ENCODE results near the gene ZNF143. TPM values are rescaled to one million over a fixed set of nuclear protein-coding genes. Genes with fewer than 3 reads are reported as not detected.
A peak's percentile ranks its signal among the peaks of the same experiment; 100 is the strongest.
"Not testable (repeated sequence)": the region's sequence is repeated elsewhere in the genome, so short reads cannot be mapped to it uniquely, and the experiment has no call there.

Gene ZNF143
- total RNA-seq, 3 donors from 2014 or later, result 20.3 to 40.3 (median 23.6) TPM

GRCh38 chr11:9506489-9507276 lies 45.9 kb downstream of the ZNF143 start:
- DNase-seq, result peak in 2 of 3 donors; percentile 71 to 94
- H3K4me1 ChIP-seq (ENCODE audit: low read depth), result peaks cover 13% of the 10 kb centered on the region
- TF ChIP-seq, protein P1, sequence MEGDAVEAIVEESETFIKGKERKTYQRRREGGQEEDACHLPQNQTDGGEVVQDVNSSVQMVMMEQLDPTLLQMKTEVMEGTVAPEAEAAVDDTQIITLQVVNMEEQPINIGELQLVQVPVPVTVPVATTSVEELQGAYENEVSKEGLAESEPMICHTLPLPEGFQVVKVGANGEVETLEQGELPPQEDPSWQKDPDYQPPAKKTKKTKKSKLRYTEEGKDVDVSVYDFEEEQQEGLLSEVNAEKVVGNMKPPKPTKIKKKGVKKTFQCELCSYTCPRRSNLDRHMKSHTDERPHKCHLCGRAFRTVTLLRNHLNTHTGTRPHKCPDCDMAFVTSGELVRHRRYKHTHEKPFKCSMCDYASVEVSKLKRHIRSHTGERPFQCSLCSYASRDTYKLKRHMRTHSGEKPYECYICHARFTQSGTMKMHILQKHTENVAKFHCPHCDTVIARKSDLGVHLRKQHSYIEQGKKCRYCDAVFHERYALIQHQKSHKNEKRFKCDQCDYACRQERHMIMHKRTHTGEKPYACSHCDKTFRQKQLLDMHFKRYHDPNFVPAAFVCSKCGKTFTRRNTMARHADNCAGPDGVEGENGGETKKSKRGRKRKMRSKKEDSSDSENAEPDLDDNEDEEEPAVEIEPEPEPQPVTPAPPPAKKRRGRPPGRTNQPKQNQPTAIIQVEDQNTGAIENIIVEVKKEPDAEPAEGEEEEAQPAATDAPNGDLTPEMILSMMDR (IDR thresholded peaks at IDR 0.05), result peak; percentile 84
- peaks cover 4% of the 10 kb centered on the region for H3K36me3 ChIP-seq (ENCODE audit: low read depth)
- no peak overlapping the region for H3K4me3 ChIP-seq
- ATAC-seq, result peak; percentile 84
- intact Hi-C loops (cut with DNase I, micrococcal nuclease), result no loop called here
- H3K9me3 ChIP-seq, result no peaks in the 10 kb centered on the region

DNA sequence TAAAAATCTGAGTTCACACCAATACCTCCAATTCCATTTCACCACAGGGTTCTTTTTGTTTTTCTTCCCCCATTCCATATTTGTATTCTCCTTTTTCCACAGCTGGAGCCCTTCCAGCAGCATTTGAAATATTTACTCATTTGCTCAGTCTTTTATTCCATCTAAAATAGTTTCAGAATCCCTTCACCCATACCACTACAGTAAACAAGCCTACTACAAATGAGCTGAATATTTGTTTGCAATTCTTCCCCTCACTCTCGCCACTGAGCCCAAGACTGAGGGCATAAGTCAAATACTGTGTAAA lies 46.4 kb downstream of the ZNF143 start:
- TF ChIP-seq, protein P1 (IDR thresholded peaks at IDR 0.05), result no peak
- Histone ChIP-seq H3K36me3 (ENCODE audit: low read depth) (peaks cover 4% of the 10 kb centered on the region), H3K9me3 (no peaks in the 10 kb centered on the region), H3K4me3 (no peak overlapping the region), H3K4me1 (ENCODE audit: low read depth) (peaks cover 13% of the 10 kb centered on the region)
- DNase-seq (no peak), ATAC-seq (no peak)
- intact Hi-C loops (cut with DNase I, micrococcal nuclease), result no loop called here

- DNase-seq (no peak), ATAC-seq (no peak)
- peaks cover 4% of the 10 kb centered on the region for H3K36me3 ChIP-seq (ENCODE audit: low read depth)
- TF ChIP-seq, protein P1 (IDR thresholded peaks at IDR 0.05), result no peak
- no peaks in the 10 kb centered on the region for H3K9me3 ChIP-seq
- intact Hi-C loops (cut with DNase I, micrococcal nuclease), result no loop called here
- no peak overlapping the region for H3K4me3 ChIP-seq
- H3K4me1 ChIP-seq (ENCODE audit: low read depth), result peaks cover 13% of the 10 kb centered on the region
Observed at GRCh38 chr11:9509041-9509440, 48.2 kb downstream of the ZNF143 start.

GRCh38 chr11:9512370-9513019 lies 51.7 kb downstream of the ZNF143 start:
- Histone ChIP-seq H3K36me3 (ENCODE audit: low read depth) (peaks cover 4% of the 10 kb centered on the region), H3K4me3 (no peak overlapping the region), H3K9me3 (no peaks in the 10 kb centered on the region), H3K4me1 (ENCODE audit: low read depth) (peaks cover 9% of the 10 kb centered on the region)
- ATAC-seq (no peak), DNase-seq (no peak)
- intact Hi-C loops (cut with DNase I, micrococcal nuclease), result no loop called here
- TF ChIP-seq, protein P1 (IDR thresholded peaks at IDR 0.05), result no peak

GRCh38 chr11:9514576-9514975 lies 53.8 kb downstream of the ZNF143 start:
- H3K4me3 ChIP-seq; H3K9me3 ChIP-seq; H3K4me1 ChIP-seq (ENCODE audit: low read depth); intact Hi-C loops (cut with DNase I, micrococcal nuclease); DNase-seq; H3K36me3 ChIP-seq (ENCODE audit: low read depth); ATAC-seq: not testable (repeated sequence)

GRCh38 chr11:9516113-9516512 lies 55.3 kb downstream of the ZNF143 start:
- peak in 2 of 3 donors; percentile 47 to 56 for DNase-seq
- no peak overlapping the region for H3K4me3 ChIP-seq
- no peaks in the 10 kb centered on the region for H3K4me1 ChIP-seq (ENCODE audit: low read depth)
- TF ChIP-seq, protein P1 (IDR thresholded peaks at IDR 0.05), result no peak
- intact Hi-C loops (cut with DNase I, micrococcal nuclease), result no loop called here
- peak; percentile 94 for ATAC-seq
- H3K36me3 ChIP-seq (ENCODE audit: low read depth), result no peaks in the 10 kb centered on the region
- H3K9me3 ChIP-seq, result no peaks in the 10 kb centered on the region
